Fibroblast of pulmonary artery (primary cell): ENCODE results near the gene ZNF438.
A peak's percentile ranks its signal among the peaks of the same experiment; 100 is the strongest.

Experiments
- DNase-seq: peaks from one replicate; pipeline ENCODE4 v3.0.0-alpha.2; 2010; ENCODE audit warnings: low read depth
- H3K4me3 ChIP-seq: replicated peaks from 2 replicates; pipeline ENCODE4 v1.5.1; 2011; ENCODE audit warnings: low read depth, mild to moderate bottlenecking, control low read depth, low read length, moderate library complexity
- CTCF ChIP-seq: IDR thresholded peaks from 2 replicates; pipeline ENCODE4 v1.5.1; 2011; ENCODE audit warnings: mild to moderate bottlenecking, control low read depth, low read length, inconsistent platforms; ENCODE audit errors: missing control alignments

The ZNF438 gene

GRCh38 chr10:30887839-30888238 lies 143.8 kb downstream of the ZNF438 start:
- no peak overlapping the region for H3K4me3 ChIP-seq
- no peak for TF ChIP-seq CTCF
- DNase-seq = no peak

GRCh38 chr10:30885423-30885822 lies 146.2 kb downstream of the ZNF438 start:
- DNase-seq = no peak
- H3K4me3 ChIP-seq = no peak overlapping the region
- TF ChIP-seq CTCF = no peak

GRCh38 chr10:30883751-30884150 lies 147.9 kb downstream of the ZNF438 start:
- no peak overlapping the region for H3K4me3 ChIP-seq
- no peak for DNase-seq
- TF ChIP-seq CTCF = no peak

- no peak for TF ChIP-seq CTCF
- no peak overlapping the region for H3K4me3 ChIP-seq
- no peak for DNase-seq
Measured at GRCh38 chr10:30883116-30883515, 148.5 kb downstream of the ZNF438 start.

GRCh38 chr10:30882281-30882680 lies 149.4 kb downstream of the ZNF438 start:
- no peak for TF ChIP-seq CTCF
- H3K4me3 ChIP-seq = no peak overlapping the region
- DNase-seq = peak; percentile 44

- TF ChIP-seq CTCF = no peak
- H3K4me3 ChIP-seq = no peak overlapping the region
- no peak for DNase-seq
Measured at GRCh38 chr10:30878920-30879319, 152.7 kb downstream of the ZNF438 start.

GRCh38 chr10:30877111-30877510 lies 154.6 kb downstream of the ZNF438 start:
- TF ChIP-seq CTCF = no peak
- H3K4me3 ChIP-seq = no peak overlapping the region
- no peak for DNase-seq
